Prostate gland (tissue), 2 donors: ENCODE measurements around the gene SCAF11.
A peak's percentile ranks its signal among the peaks of the same experiment; 100 is the strongest.

Experiments used
- CTCF ChIP-seq, 4 experiments: fragments of 200-600 bp in 2 of 4; fragments of 450-650 bp in 2 of 4; sonication (generic) in 2 of 4; IDR thresholded peaks; 1 replicate in 3 of 4; 2 replicates in 1 of 4; pipeline ENCODE4 v1.5.1; 2016 to 2019; ENCODE audit warnings: antibody characterized with exemption in 4 of 4, mild to moderate bottlenecking in 2 of 4, moderate library complexity in 2 of 4
- POLR2A ChIP-seq: fragments of 450-650 bp; IDR thresholded peaks from one replicate; pipeline ENCODE4 v1.6.1; 2016; ENCODE audit warnings: antibody characterized with exemption, mild to moderate bottlenecking

- TF ChIP-seq CTCF (IDR thresholded peaks at IDR 0.05) (peak in 1 of 4 experiments; percentile 11), POLR2A (no peak)
These were observed 14.9 kb upstream of the SCAF11 start for GRCh38 chr12:46005151-46005797.
